Esophagus squamous epithelium (tissue), 4 donors: ENCODE measurements around the gene RITA1.

ENCODE experiments used
- POLR2A ChIP-seq, 4 donors: fragments of 450-650 bp; IDR thresholded peaks; one replicate each; pipeline ENCODE4 v1.6.1; 2017; ENCODE audit warnings: antibody characterized with exemption in 4 of 4, mild to moderate bottlenecking in 4 of 4, moderate library complexity in 3 of 4
- TF ChIP-seq, protein P1 (sequence below), 6 experiments: fragments of 450-650 bp in 4 of 6; fragments of 200-600 bp in 2 of 6; sonication (generic) in 2 of 6; IDR thresholded peaks; one replicate each; pipeline ENCODE4 v1.5.1; 2016 to 2019; ENCODE audit warnings: antibody characterized with exemption in 6 of 6, mild to moderate bottlenecking in 4 of 6, moderate library complexity in 4 of 6

DNA sequence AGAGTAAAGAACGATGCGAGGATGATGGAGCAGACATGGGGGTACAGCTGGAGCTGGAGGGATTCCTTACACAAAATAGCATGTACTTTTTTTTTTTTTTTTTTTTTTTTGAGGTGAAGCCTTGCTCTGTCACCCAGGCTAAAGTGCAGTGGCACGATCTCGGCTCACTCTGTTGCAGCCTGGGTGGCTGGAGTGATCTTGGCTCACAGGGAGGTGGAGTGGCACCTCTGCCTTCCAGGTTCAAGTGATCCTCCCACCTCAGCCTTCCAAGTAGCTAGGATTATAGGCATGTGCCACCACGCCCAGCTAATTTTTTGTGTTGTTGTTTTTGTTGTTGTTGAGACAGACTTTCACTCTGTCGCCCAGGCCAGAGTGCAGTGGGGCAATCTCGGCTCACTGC, 44.8 kb upstream of the RITA1 start:
- TF ChIP-seq, protein P1, sequence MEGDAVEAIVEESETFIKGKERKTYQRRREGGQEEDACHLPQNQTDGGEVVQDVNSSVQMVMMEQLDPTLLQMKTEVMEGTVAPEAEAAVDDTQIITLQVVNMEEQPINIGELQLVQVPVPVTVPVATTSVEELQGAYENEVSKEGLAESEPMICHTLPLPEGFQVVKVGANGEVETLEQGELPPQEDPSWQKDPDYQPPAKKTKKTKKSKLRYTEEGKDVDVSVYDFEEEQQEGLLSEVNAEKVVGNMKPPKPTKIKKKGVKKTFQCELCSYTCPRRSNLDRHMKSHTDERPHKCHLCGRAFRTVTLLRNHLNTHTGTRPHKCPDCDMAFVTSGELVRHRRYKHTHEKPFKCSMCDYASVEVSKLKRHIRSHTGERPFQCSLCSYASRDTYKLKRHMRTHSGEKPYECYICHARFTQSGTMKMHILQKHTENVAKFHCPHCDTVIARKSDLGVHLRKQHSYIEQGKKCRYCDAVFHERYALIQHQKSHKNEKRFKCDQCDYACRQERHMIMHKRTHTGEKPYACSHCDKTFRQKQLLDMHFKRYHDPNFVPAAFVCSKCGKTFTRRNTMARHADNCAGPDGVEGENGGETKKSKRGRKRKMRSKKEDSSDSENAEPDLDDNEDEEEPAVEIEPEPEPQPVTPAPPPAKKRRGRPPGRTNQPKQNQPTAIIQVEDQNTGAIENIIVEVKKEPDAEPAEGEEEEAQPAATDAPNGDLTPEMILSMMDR (IDR thresholded peaks at IDR 0.05): no peak
- TF ChIP-seq POLR2A (IDR thresholded peaks at IDR 0.05): no peak
